ENCODE data around the gene PIGK. TPM values are rescaled to one million over a fixed set of nuclear protein-coding genes. Genes with fewer than 3 reads are reported as not detected.

PIGK gene
- total RNA-seq, 1 donor from 2014 or later: 24.3 TPM

- no peak for DNase-seq (ENCODE audit: low read depth in 2 of 2)
Observed at GRCh38 chr1:77039111-77039510, 180.1 kb downstream of the PIGK start.

Other genes with a start within 250 kb of the PIGK start
- gene AK5, start 62.6 kb upstream of the PIGK start, total RNA-seq: 13.3 and 39.7 TPM in 2 replicates